ENCODE data around the gene SUGCT.

Gene SUGCT

GRCh38 chr7:40551685-40552576, 417.1 kb downstream of the SUGCT start:
- no peak overlapping the region for H3K27ac Mint-ChIP-seq
- no peak overlapping the region for H3K4me3 Mint-ChIP-seq
- H3K4me1 Mint-ChIP-seq (ENCODE audit: low read depth), result peaks cover 5% of the 10 kb centered on the region
- H3K36me3 Mint-ChIP-seq (ENCODE audit: low read depth), result no peaks in the 10 kb centered on the region
- H3K27me3 Mint-ChIP-seq (ENCODE audit: low read depth), result no peaks in the 10 kb centered on the region
- no peak for DNase-seq (ENCODE audit: low spot score)
- no peaks in the 10 kb centered on the region for H3K9me3 Mint-ChIP-seq

- H3K27ac Mint-ChIP-seq, result no peak overlapping the region
- H3K27me3 Mint-ChIP-seq (ENCODE audit: low read depth), result no peaks in the 10 kb centered on the region
Observed at GRCh38 chr7:40560672-40561071, 425.9 kb downstream of the SUGCT start.

GRCh38 chr7:40566879-40567278, 432.1 kb downstream of the SUGCT start:
- no peaks in the 10 kb centered on the region for H3K36me3 Mint-ChIP-seq (ENCODE audit: low read depth)
- H3K27me3 Mint-ChIP-seq (ENCODE audit: low read depth), result peaks cover 2% of the 10 kb centered on the region
- H3K4me1 Mint-ChIP-seq (ENCODE audit: low read depth), result peaks cover 4% of the 10 kb centered on the region
- peaks cover 9% of the 10 kb centered on the region for H3K9me3 Mint-ChIP-seq
- no peak for DNase-seq (ENCODE audit: low spot score)
- no peak overlapping the region for H3K27ac Mint-ChIP-seq
- no peak overlapping the region for H3K4me3 Mint-ChIP-seq

More at GRCh38 chr7:40560672-40561071, 425.9 kb downstream of the SUGCT start:
- Mint-ChIP-seq H3K36me3 (ENCODE audit: low read depth) (peaks cover 1% of the 10 kb centered on the region), H3K4me3 (no peak overlapping the region), H3K9me3 (peaks cover 12% of the 10 kb centered on the region), H3K4me1 (ENCODE audit: low read depth) (peaks cover 3% of the 10 kb centered on the region)
- DNase-seq (ENCODE audit: low spot score), result no peak

GRCh38 chr7:40569326-40569725, 434.5 kb downstream of the SUGCT start:
- H3K27ac Mint-ChIP-seq, result no peak overlapping the region
- no peak overlapping the region for H3K4me3 Mint-ChIP-seq
- H3K27me3 Mint-ChIP-seq (ENCODE audit: low read depth), result peaks cover 2% of the 10 kb centered on the region
- no peak for DNase-seq (ENCODE audit: low spot score)
- no peaks in the 10 kb centered on the region for H3K36me3 Mint-ChIP-seq (ENCODE audit: low read depth)
- no peaks in the 10 kb centered on the region for H3K9me3 Mint-ChIP-seq
- peaks cover 2% of the 10 kb centered on the region for H3K4me1 Mint-ChIP-seq (ENCODE audit: low read depth)

- H3K9me3 Mint-ChIP-seq, result no peaks in the 10 kb centered on the region
- H3K27ac Mint-ChIP-seq, result no peak overlapping the region
- H3K36me3 Mint-ChIP-seq (ENCODE audit: low read depth), result no peaks in the 10 kb centered on the region
- H3K4me1 Mint-ChIP-seq (ENCODE audit: low read depth), result peaks cover 2% of the 10 kb centered on the region
- H3K4me3 Mint-ChIP-seq, result no peak overlapping the region
- peaks cover 2% of the 10 kb centered on the region for H3K27me3 Mint-ChIP-seq (ENCODE audit: low read depth)
- no peak for DNase-seq (ENCODE audit: low spot score)
Observed at GRCh38 chr7:40570223-40570622, 435.4 kb downstream of the SUGCT start.

- H3K27ac Mint-ChIP-seq, result no peak overlapping the region
- H3K4me1 Mint-ChIP-seq (ENCODE audit: low read depth), result peaks cover 1% of the 10 kb centered on the region
- H3K27me3 Mint-ChIP-seq (ENCODE audit: low read depth), result peaks cover 2% of the 10 kb centered on the region
- H3K36me3 Mint-ChIP-seq (ENCODE audit: low read depth), result no peaks in the 10 kb centered on the region
- H3K9me3 Mint-ChIP-seq, result no peaks in the 10 kb centered on the region
- H3K4me3 Mint-ChIP-seq, result no peak overlapping the region
- DNase-seq (ENCODE audit: low spot score), result no peak
Observed at GRCh38 chr7:40571796-40572195, 437.0 kb downstream of the SUGCT start.

GRCh38 chr7:40572810-40573465, 438.1 kb downstream of the SUGCT start:
- DNase-seq (ENCODE audit: low spot score), result no peak
- Mint-ChIP-seq H3K9me3 (no peaks in the 10 kb centered on the region), H3K4me3 (no peak overlapping the region), H3K4me1 (ENCODE audit: low read depth) (no peaks in the 10 kb centered on the region), H3K27me3 (ENCODE audit: low read depth) (peaks cover 2% of the 10 kb centered on the region), H3K36me3 (ENCODE audit: low read depth) (no peaks in the 10 kb centered on the region), H3K27ac (no peak overlapping the region)

GRCh38 chr7:40579401-40579800, 444.6 kb downstream of the SUGCT start:
- no peak for DNase-seq (ENCODE audit: low spot score)
- H3K4me1 Mint-ChIP-seq (ENCODE audit: low read depth), result no peaks in the 10 kb centered on the region
- no peak overlapping the region for H3K4me3 Mint-ChIP-seq
- H3K36me3 Mint-ChIP-seq (ENCODE audit: low read depth), result no peaks in the 10 kb centered on the region
- H3K27ac Mint-ChIP-seq, result no peak overlapping the region
- H3K27me3 Mint-ChIP-seq (ENCODE audit: low read depth), result no peaks in the 10 kb centered on the region
- H3K9me3 Mint-ChIP-seq, result no peaks in the 10 kb centered on the region

GRCh38 chr7:40580776-40581175, 446.0 kb downstream of the SUGCT start:
- Mint-ChIP-seq H3K4me1 (ENCODE audit: low read depth) (no peaks in the 10 kb centered on the region), H3K27ac (no peak overlapping the region), H3K4me3 (no peak overlapping the region), H3K27me3 (ENCODE audit: low read depth) (no peaks in the 10 kb centered on the region), H3K9me3 (no peaks in the 10 kb centered on the region), H3K36me3 (ENCODE audit: low read depth) (no peaks in the 10 kb centered on the region)
- no peak for DNase-seq (ENCODE audit: low spot score)

GRCh38 chr7:40582539-40582938, 447.7 kb downstream of the SUGCT start:
- Mint-ChIP-seq H3K36me3 (ENCODE audit: low read depth) (no peaks in the 10 kb centered on the region), H3K27me3 (ENCODE audit: low read depth) (no peaks in the 10 kb centered on the region), H3K27ac (no peak overlapping the region), H3K9me3 (no peaks in the 10 kb centered on the region), H3K4me3 (no peak overlapping the region), H3K4me1 (ENCODE audit: low read depth) (no peaks in the 10 kb centered on the region)
- no peak for DNase-seq (ENCODE audit: low spot score)

- Mint-ChIP-seq H3K36me3 (ENCODE audit: low read depth) (no peaks in the 10 kb centered on the region), H3K4me3 (no peak overlapping the region), H3K27me3 (ENCODE audit: low read depth) (no peaks in the 10 kb centered on the region), H3K4me1 (ENCODE audit: low read depth) (no peaks in the 10 kb centered on the region), H3K9me3 (no peaks in the 10 kb centered on the region), H3K27ac (no peak overlapping the region)
- DNase-seq (ENCODE audit: low spot score), result no peak
Observed at GRCh38 chr7:40583667-40584444, 449.1 kb downstream of the SUGCT start.

GRCh38 chr7:40584667-40585433, 450.0 kb downstream of the SUGCT start:
- no peak for DNase-seq (ENCODE audit: low spot score)
- Mint-ChIP-seq H3K9me3 (no peaks in the 10 kb centered on the region), H3K4me3 (no peak overlapping the region), H3K27ac (no peak overlapping the region), H3K4me1 (ENCODE audit: low read depth) (no peaks in the 10 kb centered on the region), H3K27me3 (ENCODE audit: low read depth) (no peaks in the 10 kb centered on the region), H3K36me3 (ENCODE audit: low read depth) (no peaks in the 10 kb centered on the region)

GRCh38 chr7:40586197-40586596, 451.4 kb downstream of the SUGCT start:
- no peaks in the 10 kb centered on the region for H3K4me1 Mint-ChIP-seq (ENCODE audit: low read depth)
- no peaks in the 10 kb centered on the region for H3K27me3 Mint-ChIP-seq (ENCODE audit: low read depth)
- H3K27ac Mint-ChIP-seq, result no peak overlapping the region
- DNase-seq (ENCODE audit: low spot score), result no peak
- H3K4me3 Mint-ChIP-seq, result no peak overlapping the region
- H3K36me3 Mint-ChIP-seq (ENCODE audit: low read depth), result no peaks in the 10 kb centered on the region
- H3K9me3 Mint-ChIP-seq, result no peaks in the 10 kb centered on the region

All from T-helper 2 cell treated with Interferon-gamma antibody and Interleukin-4, amounts not matched to agents 5 μg/mL and 100 μg/mL, for 36 hours (primary cell).